Bronchial epithelial cell (primary cell): ENCODE measurements around the gene SPAG16. TPM values are rescaled to one million over a fixed set of nuclear protein-coding genes. Genes with fewer than 3 reads are reported as not detected.
"Not testable (repeated sequence)": the region's sequence is repeated elsewhere in the genome, so short reads cannot be mapped to it uniquely, and the experiment has no call there.

ENCODE experiments used
- DNase-seq: peaks from one replicate; pipeline ENCODE4 v3.0.0-alpha.2; 2010; ENCODE audit warnings: low read depth
- FAIRE-seq: peaks from 2 replicates; lab custom pipeline; 2011; peaks lifted over from hg19 to GRCh38; lab: Jason Lieb, UNC
- H3K27me3 ChIP-seq: 2 replicates; pipeline ENCODE4 v1.5.1; 2011; ENCODE audit warnings: low read length; ENCODE audit not compliant: control insufficient read depth, insufficient read depth
- H3K36me3 ChIP-seq: 2 replicates; pipeline ENCODE4 v1.5.1; 2011; ENCODE audit warnings: low read length; ENCODE audit not compliant: control insufficient read depth, insufficient read depth
- H3K4me3 ChIP-seq: 2 replicates; pipeline ENCODE4 v1.5.1; 2011; ENCODE audit warnings: mild to moderate bottlenecking, low read depth, low read length, control low read depth
- total RNA-seq: library from RNA; depleted of rRNA; stranded (reverse); fragments of >200 nt; gene quantifications from 2 replicates; pipeline ENCODE4 v1.2.1, GENCODE V29; 2014
- TF ChIP-seq, protein P1 (sequence below): IDR thresholded peaks from 2 replicates; pipeline ENCODE4 v1.5.1; 2011; ENCODE audit warnings: mild to moderate bottlenecking, moderate library complexity, low read length, control low read depth, inconsistent platforms; ENCODE audit not compliant: insufficient read depth, severe bottlenecking

Gene SPAG16
- total RNA-seq, 1 donor from 2014 or later = 10.8 TPM

- no peaks in the 10 kb centered on the region for H3K36me3 ChIP-seq
- DNase-seq (no peak), FAIRE-seq (no peak)
- H3K27me3 ChIP-seq = no peaks in the 10 kb centered on the region
- H3K4me3 ChIP-seq = no peak overlapping the region
- TF ChIP-seq, protein P1, sequence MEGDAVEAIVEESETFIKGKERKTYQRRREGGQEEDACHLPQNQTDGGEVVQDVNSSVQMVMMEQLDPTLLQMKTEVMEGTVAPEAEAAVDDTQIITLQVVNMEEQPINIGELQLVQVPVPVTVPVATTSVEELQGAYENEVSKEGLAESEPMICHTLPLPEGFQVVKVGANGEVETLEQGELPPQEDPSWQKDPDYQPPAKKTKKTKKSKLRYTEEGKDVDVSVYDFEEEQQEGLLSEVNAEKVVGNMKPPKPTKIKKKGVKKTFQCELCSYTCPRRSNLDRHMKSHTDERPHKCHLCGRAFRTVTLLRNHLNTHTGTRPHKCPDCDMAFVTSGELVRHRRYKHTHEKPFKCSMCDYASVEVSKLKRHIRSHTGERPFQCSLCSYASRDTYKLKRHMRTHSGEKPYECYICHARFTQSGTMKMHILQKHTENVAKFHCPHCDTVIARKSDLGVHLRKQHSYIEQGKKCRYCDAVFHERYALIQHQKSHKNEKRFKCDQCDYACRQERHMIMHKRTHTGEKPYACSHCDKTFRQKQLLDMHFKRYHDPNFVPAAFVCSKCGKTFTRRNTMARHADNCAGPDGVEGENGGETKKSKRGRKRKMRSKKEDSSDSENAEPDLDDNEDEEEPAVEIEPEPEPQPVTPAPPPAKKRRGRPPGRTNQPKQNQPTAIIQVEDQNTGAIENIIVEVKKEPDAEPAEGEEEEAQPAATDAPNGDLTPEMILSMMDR = no peak
These were observed 773.7 kb downstream of the SPAG16 start for GRCh38 chr2:214057986-214058385.

DNA sequence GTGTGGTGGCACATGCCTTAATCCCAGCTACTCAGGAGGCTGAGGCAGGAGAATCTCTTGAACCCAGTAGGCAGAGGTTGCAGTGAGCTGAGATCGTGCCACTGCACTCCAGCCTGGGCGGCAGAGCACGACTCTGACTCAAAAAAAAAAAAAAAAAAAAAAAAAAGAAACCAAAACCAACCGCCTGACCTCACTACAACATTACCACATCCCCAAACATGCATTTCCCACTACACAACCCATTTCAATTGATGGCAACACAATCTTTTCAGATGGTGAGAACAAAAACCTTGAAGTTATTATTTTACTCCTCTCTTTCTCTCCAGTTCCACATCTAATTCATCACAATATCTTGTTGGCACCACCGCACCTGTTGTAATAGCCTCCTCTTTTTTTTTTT, 778.0 kb downstream of the SPAG16 start:
- not testable (repeated sequence) for H3K27me3 ChIP-seq, H3K36me3 ChIP-seq, H3K4me3 ChIP-seq, DNase-seq, FAIRE-seq

DNA sequence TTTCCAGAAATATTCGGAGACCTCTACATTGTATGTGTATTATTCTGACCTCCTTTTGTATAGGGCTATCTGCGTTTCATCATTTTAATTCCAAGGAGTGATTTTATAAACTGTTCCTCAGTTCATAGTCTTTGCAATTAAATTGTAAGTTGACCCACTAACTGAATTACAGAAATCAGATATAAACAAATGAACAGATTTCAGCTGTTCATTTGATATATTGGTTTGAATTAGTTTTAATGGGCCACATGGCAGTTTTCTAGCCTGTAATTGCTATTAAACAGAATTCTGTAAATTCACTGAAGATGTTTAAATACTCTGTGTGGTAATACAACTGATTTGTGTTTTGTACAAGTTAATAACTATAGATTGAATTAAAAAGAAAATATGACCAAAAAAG, 780.2 kb downstream of the SPAG16 start:
- no peak overlapping the region for H3K4me3 ChIP-seq
- DNase-seq = no peak
- H3K27me3 ChIP-seq = no peaks in the 10 kb centered on the region
- FAIRE-seq = no peak
- TF ChIP-seq, protein P1 = no peak
- H3K36me3 ChIP-seq = no peaks in the 10 kb centered on the region

DNA sequence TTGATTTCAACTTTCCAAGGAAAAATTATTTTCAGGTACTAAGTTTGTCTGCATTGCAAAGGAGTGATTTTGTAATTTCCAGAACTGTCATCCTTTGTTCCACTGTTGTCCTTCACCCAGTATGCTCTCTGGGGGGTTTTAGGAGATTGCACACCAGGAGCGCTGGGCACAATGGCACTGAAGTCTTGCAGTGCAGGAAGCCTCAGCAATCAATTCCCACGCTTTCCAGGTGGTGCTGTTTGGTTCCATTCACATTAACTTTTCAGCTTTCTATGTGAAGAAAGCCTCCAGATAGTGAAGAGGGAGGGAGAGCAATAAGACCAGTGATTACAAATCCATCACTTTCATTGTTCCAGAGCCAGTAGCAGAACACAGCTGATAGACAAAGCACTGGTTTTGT, 782.6 kb downstream of the SPAG16 start:
- no peaks in the 10 kb centered on the region for H3K27me3 ChIP-seq
- no peak for DNase-seq
- no peak overlapping the region for H3K4me3 ChIP-seq
- TF ChIP-seq, protein P1 = no peak
- H3K36me3 ChIP-seq = no peaks in the 10 kb centered on the region
- FAIRE-seq = no peak

- Histone ChIP-seq H3K36me3 (no peaks in the 10 kb centered on the region), H3K27me3 (no peaks in the 10 kb centered on the region), H3K4me3 (no peak overlapping the region)
- TF ChIP-seq, protein P1 = no peak
- DNase-seq (peak; percentile 93), FAIRE-seq (peak; percentile 83)
These were observed 785.0 kb downstream of the SPAG16 start for GRCh38 chr2:214069254-214069653.

- H3K36me3 ChIP-seq = no peaks in the 10 kb centered on the region
These were observed 791.2 kb downstream of the SPAG16 start for GRCh38 chr2:214075456-214075855.

More at GRCh38 chr2:214075456-214075855, 791.2 kb downstream of the SPAG16 start:
- H3K4me3 ChIP-seq = no peak overlapping the region
- no peaks in the 10 kb centered on the region for H3K27me3 ChIP-seq
- no peak for FAIRE-seq
- DNase-seq = no peak
- TF ChIP-seq, protein P1 = no peak
